PC-9 (cell line): Measurements from ENCODE around the gene AGBL4.

Experiments used
- EZH2 ChIP-seq: fragments of 200-600 bp; sonication (generic); IDR thresholded peaks from 2 replicates; pipeline ENCODE4 v1.8.0; 2017; ENCODE audit warnings: antibody characterized with exemption, low read depth
- TF ChIP-seq, protein P1 (sequence below): fragments of 200-600 bp; sonication (generic); conservative IDR thresholded peaks from 2 replicates; pipeline ENCODE4 v1.6.1; 2017; ENCODE audit warnings: mixed run types, antibody characterized with exemption, mild to moderate bottlenecking, moderate library complexity

DNA sequence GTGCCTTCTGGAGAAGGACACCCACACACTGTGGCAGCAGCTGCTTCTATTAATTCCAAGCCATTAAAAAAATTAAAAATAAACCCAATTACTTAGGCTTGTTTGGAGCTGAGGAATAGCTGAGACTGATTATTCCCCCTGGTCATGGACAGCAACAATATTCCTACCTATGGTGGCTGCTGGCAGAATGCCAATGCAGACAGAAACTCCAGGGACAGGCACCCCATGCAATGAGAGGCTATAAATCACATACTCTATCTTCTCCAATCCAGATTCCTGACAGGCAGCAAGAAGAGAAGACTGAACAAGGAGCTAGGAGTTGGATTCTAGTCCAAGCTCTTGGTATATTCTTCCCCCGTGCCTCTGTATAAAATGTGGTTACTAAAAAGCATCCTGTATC is 971.7 kb downstream of the AGBL4 start:
- TF ChIP-seq, protein P1, sequence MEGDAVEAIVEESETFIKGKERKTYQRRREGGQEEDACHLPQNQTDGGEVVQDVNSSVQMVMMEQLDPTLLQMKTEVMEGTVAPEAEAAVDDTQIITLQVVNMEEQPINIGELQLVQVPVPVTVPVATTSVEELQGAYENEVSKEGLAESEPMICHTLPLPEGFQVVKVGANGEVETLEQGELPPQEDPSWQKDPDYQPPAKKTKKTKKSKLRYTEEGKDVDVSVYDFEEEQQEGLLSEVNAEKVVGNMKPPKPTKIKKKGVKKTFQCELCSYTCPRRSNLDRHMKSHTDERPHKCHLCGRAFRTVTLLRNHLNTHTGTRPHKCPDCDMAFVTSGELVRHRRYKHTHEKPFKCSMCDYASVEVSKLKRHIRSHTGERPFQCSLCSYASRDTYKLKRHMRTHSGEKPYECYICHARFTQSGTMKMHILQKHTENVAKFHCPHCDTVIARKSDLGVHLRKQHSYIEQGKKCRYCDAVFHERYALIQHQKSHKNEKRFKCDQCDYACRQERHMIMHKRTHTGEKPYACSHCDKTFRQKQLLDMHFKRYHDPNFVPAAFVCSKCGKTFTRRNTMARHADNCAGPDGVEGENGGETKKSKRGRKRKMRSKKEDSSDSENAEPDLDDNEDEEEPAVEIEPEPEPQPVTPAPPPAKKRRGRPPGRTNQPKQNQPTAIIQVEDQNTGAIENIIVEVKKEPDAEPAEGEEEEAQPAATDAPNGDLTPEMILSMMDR = no peak
- TF ChIP-seq EZH2 = no peak
